Measurements from ENCODE around the gene SCFD2. TPM values are rescaled to one million over a fixed set of nuclear protein-coding genes. Genes with fewer than 3 reads are reported as not detected.

SCFD2 gene
- total and polyA plus RNA-seq, 7 donors, result 5.8 to 13.3 (median 11.2) TPM

GRCh38 chr4:53235547-53235946 is 130.3 kb downstream of the SCFD2 start:
- Histone ChIP-seq H3K9me3 (no peaks in the 10 kb centered on the region), H3K27ac (no peak overlapping the region), H3K4me3 (no peak overlapping the region), H3K4me1 (no peaks in the 10 kb centered on the region), H3K27me3 (ENCODE audit: insufficient read depth in 3 of 3, low read length in 2 of 3) (no peaks in the 10 kb centered on the region), H3K36me3 (ENCODE audit: insufficient read depth in 1 of 2, low read depth in 1 of 2) (no peaks in the 10 kb centered on the region)
- DNase-seq (no peak), ATAC-seq (no peak)
- intact Hi-C loops (cut with DNase I), result no loop called here
- WGBS, 3 donors, result 96 to 97% (median 96%) methylated on average over 4 of the region's 4 CpGs
- no peak for TF ChIP-seq CTCF (IDR thresholded peaks at IDR 0.05)

GRCh38 chr4:53234669-53235068 is 131.2 kb downstream of the SCFD2 start:
- no peak overlapping the region for H3K27ac ChIP-seq
- ATAC-seq, result no peak
- H3K4me3 ChIP-seq, result no peak overlapping the region
- H3K36me3 ChIP-seq (ENCODE audit: insufficient read depth in 1 of 2, low read depth in 1 of 2), result no peaks in the 10 kb centered on the region
- intact Hi-C loops (cut with DNase I), result no loop called here
- DNase-seq, result no peak
- no peaks in the 10 kb centered on the region for H3K4me1 ChIP-seq
- no peaks in the 10 kb centered on the region for H3K27me3 ChIP-seq (ENCODE audit: insufficient read depth in 3 of 3, low read length in 2 of 3)
- 89 to 90% (median 89%) methylated on average over 5 of the region's 5 CpGs for WGBS, 3 donors
- no peaks in the 10 kb centered on the region for H3K9me3 ChIP-seq
- no peak for TF ChIP-seq CTCF (IDR thresholded peaks at IDR 0.05)

- Histone ChIP-seq H3K36me3 (ENCODE audit: insufficient read depth in 1 of 2, low read depth in 1 of 2) (no peaks in the 10 kb centered on the region), H3K9me3 (no peaks in the 10 kb centered on the region), H3K4me3 (no peak overlapping the region), H3K27ac (no peak overlapping the region), H3K27me3 (ENCODE audit: insufficient read depth in 3 of 3, low read length in 2 of 3) (no peaks in the 10 kb centered on the region), H3K4me1 (no peaks in the 10 kb centered on the region)
- no peak for DNase-seq
- ATAC-seq, result no peak
- TF ChIP-seq CTCF (IDR thresholded peaks at IDR 0.05), result no peak
- intact Hi-C loops (cut with DNase I), result no loop called here
Observed at GRCh38 chr4:53234111-53234510, 131.8 kb downstream of the SCFD2 start.

GRCh38 chr4:53233114-53233795 is 132.6 kb downstream of the SCFD2 start:
- no peak for DNase-seq
- intact Hi-C loops (cut with DNase I), result no loop called here
- H3K36me3 ChIP-seq (ENCODE audit: insufficient read depth in 1 of 2, low read depth in 1 of 2), result no peaks in the 10 kb centered on the region

More at GRCh38 chr4:53233114-53233795, 132.6 kb downstream of the SCFD2 start:
- H3K4me3 ChIP-seq, result no peak overlapping the region
- 62 to 69% (median 65%) methylated on average over 2 of the region's 2 CpGs for WGBS, 3 donors
- no peaks in the 10 kb centered on the region for H3K27me3 ChIP-seq (ENCODE audit: insufficient read depth in 3 of 3, low read length in 2 of 3)
- H3K9me3 ChIP-seq, result no peaks in the 10 kb centered on the region
- no peak overlapping the region for H3K27ac ChIP-seq
- no peak for TF ChIP-seq CTCF (IDR thresholded peaks at IDR 0.05)
- ATAC-seq, result no peak
- no peaks in the 10 kb centered on the region for H3K4me1 ChIP-seq
